Activated gamma-delta T cell treated with anti-CD3 and anti-CD28 coated beads, Interleukin-2, amount 50 U/mL, for 16 hours (primary cell): ENCODE measurements around the gene NR1D2.

Source experiments
- DNase-seq: peaks from one replicate; pipeline ENCODE4 v3.0.0-alpha.2; 2020; ENCODE audit warnings: low read depth

NR1D2 gene

GRCh38 chr3:23931597-23931996 lies 13.5 kb upstream of the NR1D2 start:
- no peak for DNase-seq

GRCh38 chr3:23932571-23932970 lies 12.5 kb upstream of the NR1D2 start:
- DNase-seq: no peak

GRCh38 chr3:23934253-23934652 lies 10.8 kb upstream of the NR1D2 start:
- no peak for DNase-seq

DNA sequence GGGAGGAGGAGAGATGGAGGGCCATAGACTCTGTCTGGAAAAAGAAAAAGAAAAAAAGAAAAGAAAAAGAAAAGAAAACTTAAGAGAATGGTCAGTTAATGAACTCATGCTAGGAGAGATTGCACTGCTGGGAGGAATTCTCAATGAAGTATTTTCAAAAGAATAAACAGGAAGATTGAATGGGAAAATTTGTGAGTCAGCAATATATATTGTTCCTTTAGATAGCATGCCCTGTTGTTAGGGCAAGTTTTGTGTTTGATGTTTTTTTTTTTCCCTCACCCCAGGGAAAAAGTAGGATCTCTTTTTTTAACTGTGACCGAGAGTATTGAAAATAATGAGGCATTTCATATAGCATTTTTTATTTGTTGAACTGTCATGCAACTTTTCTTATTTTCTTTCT lies 7.8 kb upstream of the NR1D2 start:
- DNase-seq: no peak

DNA sequence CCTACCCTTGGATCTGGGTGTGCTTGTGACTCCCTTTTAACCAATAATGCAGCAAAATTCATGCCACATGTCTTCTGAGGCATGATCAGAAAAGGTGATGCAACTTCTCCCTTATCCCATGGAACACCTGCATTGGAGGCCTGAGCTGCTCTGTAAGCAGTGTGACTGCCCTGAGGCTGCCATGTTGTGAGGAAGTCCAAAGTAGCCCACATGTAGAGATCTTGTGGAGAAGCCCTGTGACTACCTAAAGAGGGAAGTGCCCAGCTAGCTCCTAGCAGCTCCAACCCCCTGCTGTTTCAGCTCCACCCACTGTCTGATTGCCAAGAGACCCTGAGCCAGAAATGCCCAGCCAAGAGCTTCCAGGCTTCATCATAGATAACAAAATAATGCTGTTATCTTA lies 6.4 kb upstream of the NR1D2 start:
- no peak for DNase-seq

GRCh38 chr3:23940775-23941174 lies 4.3 kb upstream of the NR1D2 start:
- no peak for DNase-seq

GRCh38 chr3:23941440-23941839 lies 3.6 kb upstream of the NR1D2 start:
- no peak for DNase-seq

DNA sequence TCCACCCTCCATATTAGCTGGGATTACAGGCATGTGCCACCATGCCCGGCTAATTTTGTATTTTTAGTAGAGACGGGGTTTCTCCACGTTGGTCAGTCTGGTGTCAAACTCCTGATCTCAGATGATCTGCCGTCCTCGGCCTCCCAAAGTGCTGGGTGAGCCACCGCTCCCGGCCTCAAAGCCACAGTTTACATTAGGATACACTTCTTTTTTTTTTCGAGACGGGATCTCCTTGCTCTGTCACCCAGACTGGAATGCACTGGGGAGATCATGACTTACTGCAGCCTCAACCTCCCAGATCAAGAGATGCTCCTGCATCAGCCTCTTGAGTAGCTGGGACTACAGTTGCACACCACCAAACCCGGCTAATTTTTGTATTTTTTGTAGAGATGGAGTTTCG lies 2.5 kb upstream of the NR1D2 start:
- no peak for DNase-seq

DNA sequence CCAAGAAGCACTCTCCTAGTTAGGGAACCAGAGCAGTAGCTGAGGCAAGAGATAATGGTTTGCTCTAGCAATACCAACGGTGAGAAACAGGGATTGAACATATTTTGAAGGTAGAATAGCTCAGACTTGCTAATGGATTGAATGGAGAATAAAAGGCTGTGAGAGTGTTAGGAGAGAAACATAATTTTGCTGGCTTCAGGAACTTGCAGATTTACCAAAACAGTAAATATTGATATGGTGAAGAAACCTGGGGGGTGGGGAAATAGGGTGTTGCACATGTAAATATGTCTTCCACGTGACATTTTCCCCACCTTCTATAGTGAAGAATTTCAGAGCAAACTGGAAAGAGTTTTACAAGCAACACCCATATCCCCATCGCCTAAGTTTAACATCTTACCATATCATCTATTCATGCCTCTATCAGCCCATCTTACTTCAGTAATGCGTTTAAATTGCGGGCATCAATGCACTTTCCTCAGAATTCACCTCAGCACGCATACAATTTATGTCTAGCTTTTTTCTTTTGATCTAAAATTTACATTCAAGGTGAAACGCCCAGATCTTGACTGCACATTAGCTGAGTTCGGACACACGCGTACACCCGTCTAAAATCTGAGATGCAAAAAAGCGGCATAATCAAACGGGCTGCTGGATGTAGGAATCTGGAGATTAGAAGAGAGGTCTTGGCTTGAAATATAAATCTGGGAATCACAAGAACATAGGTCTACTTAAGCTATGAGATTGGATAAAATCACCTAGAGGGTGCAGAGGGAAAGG lies 891 bp upstream of the NR1D2 start:
- DNase-seq: no peak

DNA sequence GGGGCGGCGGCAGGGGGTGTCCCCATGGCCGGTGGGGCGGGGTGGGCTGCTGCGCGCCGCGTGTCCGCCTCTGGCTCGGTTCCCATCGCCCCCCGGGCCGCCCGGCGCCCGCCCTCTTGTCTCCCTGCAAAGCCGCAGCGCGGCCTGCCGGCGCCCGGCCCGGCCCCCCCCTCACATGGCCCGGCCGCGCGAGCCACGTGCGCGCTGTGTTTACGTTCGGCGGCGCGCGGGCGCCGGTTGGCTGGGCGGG lies 502 bp downstream of the NR1D2 start:
- DNase-seq: no peak

DNA sequence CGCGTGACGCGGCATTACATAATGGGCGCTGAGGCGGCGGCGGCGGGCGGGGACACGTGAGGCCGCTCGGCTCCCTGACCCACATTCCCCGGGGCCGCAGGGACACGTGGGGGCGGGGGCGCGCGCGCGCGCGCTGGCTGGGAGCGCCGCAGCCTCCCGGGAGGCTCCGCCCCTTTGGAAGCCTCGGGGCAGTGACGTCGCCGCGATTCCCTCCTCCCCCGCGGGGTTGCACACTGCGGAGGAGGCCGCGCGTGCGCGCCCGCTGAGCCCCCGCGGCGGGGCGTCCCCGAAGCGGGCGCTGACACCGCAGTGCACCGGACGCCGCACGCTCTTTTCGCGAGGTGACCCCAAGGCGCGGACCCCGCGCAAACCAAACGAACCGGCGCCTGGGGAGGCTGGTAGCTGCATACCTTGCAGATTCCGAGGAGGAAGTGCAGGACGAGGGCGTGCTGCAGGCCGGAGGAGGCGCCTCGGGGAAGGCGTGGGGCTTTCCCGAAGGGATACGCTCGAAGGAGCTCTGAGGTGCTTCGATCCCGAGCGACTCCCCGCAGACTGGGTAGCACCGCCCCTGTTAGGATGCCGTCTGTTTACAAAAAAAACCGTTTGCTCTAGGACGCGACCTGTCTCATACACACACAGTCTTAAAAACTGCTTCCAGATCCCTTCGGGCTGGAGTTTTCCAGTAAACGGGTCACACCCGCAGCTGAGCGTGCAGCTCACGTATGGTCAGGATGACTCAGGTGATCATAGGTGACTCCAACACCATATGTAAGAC lies 1.0 kb downstream of the NR1D2 start:
- DNase-seq: peak; percentile 94

GRCh38 chr3:23948761-23949160 lies 3.7 kb downstream of the NR1D2 start:
- DNase-seq: no peak

- DNase-seq: no peak
Measured at GRCh38 chr3:23949784-23950183, 4.7 kb downstream of the NR1D2 start.

DNA sequence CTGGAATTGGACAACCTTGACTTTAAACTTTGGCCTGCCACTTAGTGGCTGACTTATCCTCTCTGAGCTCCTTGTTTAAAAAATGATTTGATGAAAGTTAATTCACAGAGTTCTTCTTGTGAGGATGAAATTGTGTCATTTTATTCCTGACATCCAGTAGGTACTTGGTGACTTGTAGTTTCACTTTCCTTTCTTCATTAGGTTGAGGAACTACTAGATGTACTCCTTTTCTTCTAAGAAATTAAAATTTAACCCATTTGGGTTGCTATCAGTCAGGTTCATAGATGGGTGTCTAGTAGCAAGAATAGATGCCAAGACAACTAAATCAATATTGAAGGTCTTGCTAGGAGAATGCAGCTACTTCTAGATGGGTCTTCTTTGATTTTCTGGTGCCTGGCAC lies 5.2 kb downstream of the NR1D2 start:
- DNase-seq: no peak

DNA sequence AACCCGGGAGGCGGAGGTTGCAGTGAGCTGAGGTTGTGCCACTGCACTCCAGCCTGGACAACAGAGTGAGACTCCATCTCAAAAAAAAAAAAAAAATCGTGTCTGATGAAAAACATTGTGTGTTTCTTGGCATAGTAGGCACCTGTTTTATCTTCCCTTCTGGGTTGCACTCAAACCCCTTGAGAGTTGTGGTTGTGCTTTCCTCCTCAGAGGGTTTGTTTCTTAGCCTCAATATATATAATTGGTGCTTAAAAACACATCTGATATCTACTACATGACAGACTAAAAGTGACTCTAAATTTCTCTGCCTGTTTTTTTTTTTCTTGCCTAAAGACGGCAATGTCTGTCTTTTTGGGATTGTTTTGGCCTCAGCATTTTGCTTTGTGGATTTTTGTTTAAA lies 7.6 kb downstream of the NR1D2 start:
- no peak for DNase-seq

DNA sequence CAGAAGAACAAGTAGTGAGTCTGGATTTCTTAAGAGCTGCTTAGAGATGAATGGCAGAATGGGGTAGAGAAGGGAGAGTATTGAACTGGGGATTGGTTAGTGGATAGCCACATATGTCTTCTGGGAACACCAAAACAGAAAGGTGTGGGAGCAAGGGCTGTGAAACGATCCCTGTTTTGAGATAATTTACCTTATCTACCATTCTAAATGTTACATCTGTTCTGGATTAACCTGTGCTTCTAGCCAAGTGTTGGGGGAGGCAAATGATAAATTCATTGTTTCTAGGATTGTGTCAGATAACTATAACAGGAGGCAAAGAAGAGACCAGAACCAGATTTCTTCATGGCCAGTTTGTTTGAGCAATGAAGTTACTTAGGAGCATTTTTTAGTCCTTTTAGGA lies 8.4 kb downstream of the NR1D2 start:
- DNase-seq: no peak

- DNase-seq: no peak
Measured at GRCh38 chr3:23954144-23954543, 9.1 kb downstream of the NR1D2 start.

DNA sequence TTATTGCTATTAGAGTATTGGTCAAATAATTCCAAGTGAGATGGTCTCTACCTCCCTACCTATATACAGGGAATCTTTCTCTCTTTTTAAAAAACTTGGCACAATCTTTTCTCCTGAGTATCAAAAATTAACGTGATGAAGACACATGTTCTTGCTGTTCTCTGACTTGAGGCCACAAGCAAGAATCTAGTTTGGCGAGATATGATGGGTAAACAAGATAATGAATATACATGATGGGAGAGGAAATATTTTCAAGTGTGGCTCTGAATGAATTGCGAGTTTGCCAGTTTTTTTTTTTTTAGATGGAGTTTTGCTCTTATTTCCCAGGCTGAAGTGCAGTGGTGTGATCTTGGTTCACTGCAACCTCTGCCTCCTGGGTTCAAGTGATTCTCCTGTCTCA lies 11.6 kb downstream of the NR1D2 start:
- DNase-seq: no peak

DNA sequence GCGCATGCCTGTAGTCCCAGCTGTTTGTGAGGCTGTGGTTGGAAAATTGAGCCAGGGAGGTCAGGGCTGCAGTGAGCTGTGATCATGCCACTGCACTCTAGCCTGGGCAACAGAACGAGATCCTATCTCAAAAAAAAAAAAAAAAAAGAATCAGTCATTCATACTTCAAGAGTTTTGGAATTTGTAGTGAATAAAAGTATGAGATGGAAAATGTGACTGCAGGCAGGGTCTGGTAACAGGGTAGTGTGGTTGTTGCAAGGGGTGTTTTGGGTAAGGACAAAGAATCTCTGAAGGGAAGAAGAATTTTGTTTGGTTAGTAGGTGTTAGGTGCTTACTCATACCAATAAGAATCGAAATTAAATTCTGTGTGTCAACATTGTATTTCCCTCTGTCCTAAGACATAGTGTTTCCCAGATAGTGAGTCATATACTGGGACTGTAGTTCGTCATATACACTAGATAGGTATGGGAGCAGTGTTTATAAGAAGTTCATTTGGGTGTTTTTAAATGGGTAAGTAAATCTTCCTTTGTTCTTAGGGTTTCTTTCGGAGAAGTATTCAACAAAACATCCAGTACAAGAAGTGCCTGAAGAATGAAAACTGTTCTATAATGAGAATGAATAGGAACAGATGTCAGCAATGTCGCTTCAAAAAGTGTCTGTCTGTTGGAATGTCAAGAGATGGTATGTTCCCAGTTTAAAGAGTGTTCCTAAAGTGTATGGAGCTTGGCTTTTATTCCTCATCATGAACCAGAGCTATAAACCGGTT lies 14.2 kb downstream of the NR1D2 start:
- no peak for DNase-seq

DNA sequence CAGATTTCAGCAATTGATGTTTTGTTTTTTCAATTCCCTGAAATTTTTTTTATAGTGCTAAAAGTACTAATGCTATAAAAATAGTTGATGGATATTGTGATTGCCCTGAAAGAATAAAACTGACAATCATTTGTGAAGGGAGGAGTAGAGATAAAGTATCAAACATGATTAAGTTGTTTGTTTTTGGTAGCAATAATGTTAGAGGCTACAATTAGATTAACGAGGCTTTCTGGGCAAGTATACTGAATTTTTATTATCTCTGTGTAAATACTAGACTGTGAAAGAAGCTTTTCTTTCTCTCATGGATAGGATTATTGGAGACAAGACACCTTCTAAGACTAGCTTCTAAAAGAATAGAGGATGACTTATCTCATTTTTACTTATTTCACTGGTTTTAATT lies 15.6 kb downstream of the NR1D2 start:
- no peak for DNase-seq

- no peak for DNase-seq
Measured at GRCh38 chr3:23961066-23961465, 16.0 kb downstream of the NR1D2 start.

- DNase-seq: no peak
Measured at GRCh38 chr3:23961913-23962312, 16.8 kb downstream of the NR1D2 start.

DNA sequence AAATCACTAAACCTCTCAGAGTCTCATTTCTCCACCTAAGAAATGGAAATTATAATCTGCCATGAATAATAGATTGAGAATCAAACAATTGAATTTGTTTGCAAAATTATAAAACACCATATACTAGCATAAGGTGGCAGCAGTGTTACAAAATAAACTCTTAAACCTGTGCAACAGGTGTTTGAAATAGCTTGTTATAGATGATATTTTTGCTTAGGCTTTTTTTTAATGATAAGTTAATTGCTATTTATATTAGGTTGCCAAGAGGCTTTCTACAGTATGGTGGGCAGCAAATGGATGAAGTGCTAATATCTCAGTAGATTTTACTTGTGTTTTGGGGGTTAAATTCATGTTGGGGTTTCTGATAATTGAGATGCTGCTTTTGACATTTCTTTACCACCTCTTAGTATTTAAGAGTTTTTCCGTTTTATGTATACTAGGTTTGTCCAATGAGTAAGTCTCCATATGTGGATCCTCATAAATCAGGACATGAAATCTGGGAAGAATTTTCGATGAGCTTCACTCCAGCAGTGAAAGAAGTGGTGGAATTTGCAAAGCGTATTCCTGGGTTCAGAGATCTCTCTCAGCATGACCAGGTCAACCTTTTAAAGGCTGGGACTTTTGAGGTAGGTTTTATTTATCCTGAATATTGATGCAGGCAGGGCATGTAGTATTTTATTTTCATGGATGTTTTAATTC lies 19.6 kb downstream of the NR1D2 start:
- DNase-seq: no peak
